HAP-1 (cell line): Measurements from ENCODE around the gene BNC2.
A peak's percentile ranks its signal among the peaks of the same experiment; 100 is the strongest.

Experiments
- DNase-seq, 2 experiments: peaks; one replicate each; pipeline ENCODE4 v3.0.0-alpha.2; 2016 to 2020; ENCODE audit warnings: low spot score in 2 of 2
- H3K27me3 ChIP-seq: fragments of 250-450 bp; sonication (Bioruptor Pico); 2 replicates; pipeline ENCODE4 v1.5.1; 2020; ENCODE audit warnings: low read depth, mild to moderate bottlenecking, moderate library complexity
- H3K36me3 ChIP-seq: fragments of 250-450 bp; sonication (Bioruptor Pico); replicated peaks from 2 replicates; pipeline ENCODE4 v1.5.1; 2020; ENCODE audit warnings: mild to moderate bottlenecking
- H3K4me1 ChIP-seq: fragments of 250-450 bp; sonication (Bioruptor Pico); 2 replicates; pipeline ENCODE4 v1.5.1; 2020; ENCODE audit warnings: mild to moderate bottlenecking
- H3K4me3 ChIP-seq: fragments of 250-450 bp; sonication (Bioruptor Pico); 2 replicates; pipeline ENCODE4 v1.5.1; 2020; ENCODE audit warnings: mild to moderate bottlenecking, moderate library complexity
- H3K9me3 ChIP-seq: fragments of 250-450 bp; sonication (Bioruptor Pico); 2 replicates; pipeline ENCODE4 v1.5.1; 2020; ENCODE audit warnings: mild to moderate bottlenecking, moderate library complexity
- in situ Hi-C: fragments of 300-500 bp; cut with MboI; formaldehyde crosslinking; loops from 3 replicates; pipeline ENCODE4 v1.14.3; 2020; ENCODE audit warnings: low sequenced_read_pairs, inconsistent platforms, mixed read lengths

Gene BNC2

DNA sequence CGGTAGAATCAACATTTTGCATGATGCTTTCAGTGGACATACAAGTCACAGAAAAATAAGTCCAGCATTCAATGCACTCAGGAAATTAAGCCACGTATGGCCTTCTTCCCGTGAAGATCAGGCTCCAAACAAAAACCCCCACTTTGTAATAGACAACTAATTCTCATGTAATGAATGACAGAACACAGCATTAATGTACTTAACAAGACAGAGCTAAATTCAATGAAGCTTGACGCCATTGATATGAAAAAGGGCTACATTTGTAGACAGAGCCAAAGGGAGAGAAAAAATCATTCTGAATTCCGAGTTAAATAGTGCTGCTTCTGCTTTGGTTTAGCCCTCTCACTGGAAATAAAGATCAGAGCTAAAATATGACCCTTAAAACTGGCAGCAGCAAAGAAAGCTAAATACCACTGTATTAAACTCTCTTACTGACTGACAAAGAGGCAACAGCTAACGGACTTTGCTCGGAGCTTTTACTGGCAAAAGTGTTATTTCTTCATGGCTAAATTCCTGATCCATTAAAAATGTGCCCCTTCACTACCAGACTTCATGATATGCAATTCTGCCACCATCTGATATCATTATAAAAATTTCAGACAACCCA lies 250.5 kb downstream of the BNC2 start:
- DNase-seq, result peak; percentile 15 to 58
- Histone ChIP-seq H3K36me3 (no peaks in the 10 kb centered on the region), H3K4me3 (no peak overlapping the region), H3K9me3 (no peaks in the 10 kb centered on the region), H3K4me1 (peaks cover 25% of the 10 kb centered on the region), H3K27me3 (no peaks in the 10 kb centered on the region)
- in situ Hi-C loops, result no loop called here

DNA sequence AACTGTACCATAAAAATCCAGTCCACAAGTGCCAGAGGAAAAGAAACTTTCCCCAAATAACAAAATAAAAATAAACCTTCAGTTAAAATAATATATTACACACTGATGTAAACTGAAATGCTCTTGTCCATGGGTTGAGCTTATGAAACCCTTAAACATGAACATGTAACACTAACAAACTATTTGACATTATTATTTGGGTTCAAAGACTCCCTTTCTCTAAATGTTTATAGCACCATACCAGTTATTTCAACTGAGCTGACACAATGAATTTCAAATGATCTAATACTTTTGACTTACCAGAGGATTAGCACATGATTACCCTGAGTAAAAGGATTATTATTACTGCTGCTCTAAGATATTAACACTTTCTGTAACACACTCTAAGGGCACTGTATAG lies 251.1 kb downstream of the BNC2 start:
- no peaks in the 10 kb centered on the region for H3K9me3 ChIP-seq
- in situ Hi-C loops, result no loop called here
- no peaks in the 10 kb centered on the region for H3K27me3 ChIP-seq
- DNase-seq, result peak in 1 of 2 experiments; percentile 15
- no peaks in the 10 kb centered on the region for H3K36me3 ChIP-seq
- H3K4me1 ChIP-seq, result peaks cover 26% of the 10 kb centered on the region
- H3K4me3 ChIP-seq, result no peak overlapping the region

DNA sequence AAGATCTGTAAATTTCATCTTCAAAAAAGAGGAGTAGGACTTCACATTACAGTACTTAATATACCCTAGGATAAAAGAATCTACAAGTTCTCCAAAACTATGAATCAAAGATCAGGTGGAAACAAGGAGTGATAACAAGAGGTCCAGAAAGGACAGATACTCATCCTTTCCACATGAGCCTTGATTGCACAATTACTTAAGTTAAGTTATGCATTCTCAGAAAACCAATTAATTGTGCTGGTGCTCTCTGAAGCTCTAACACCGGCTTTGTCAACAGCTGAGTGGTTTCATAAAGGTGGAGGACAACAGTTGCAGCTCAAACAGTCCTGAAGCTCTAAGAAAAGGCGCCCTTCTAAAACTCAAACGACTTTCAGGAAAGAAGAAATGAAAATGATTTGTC lies 251.9 kb downstream of the BNC2 start:
- in situ Hi-C loops, result no loop called here
- H3K36me3 ChIP-seq, result no peaks in the 10 kb centered on the region
- no peak for DNase-seq
- H3K27me3 ChIP-seq, result no peaks in the 10 kb centered on the region
- no peaks in the 10 kb centered on the region for H3K9me3 ChIP-seq
- H3K4me3 ChIP-seq, result no peak overlapping the region
- H3K4me1 ChIP-seq, result peaks cover 26% of the 10 kb centered on the region

DNA sequence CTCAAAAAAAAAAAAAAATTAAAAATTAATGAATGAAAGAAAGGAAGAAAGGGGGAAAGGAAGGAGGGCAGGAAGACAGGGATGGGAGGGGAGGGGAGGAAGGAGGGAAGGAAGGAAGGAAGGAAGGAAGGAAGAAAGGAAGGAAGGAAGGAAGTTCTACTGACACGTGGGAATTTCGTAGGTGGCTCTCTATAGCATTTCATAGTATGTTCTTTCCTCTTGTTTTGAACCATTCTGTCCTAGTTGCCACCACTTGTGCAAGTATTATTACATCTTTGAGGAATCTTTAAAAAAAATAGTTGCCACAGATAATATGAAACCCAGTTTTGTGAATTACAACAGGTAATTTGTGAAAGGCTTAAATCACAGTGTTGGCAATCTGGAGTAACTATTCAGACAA lies 253.8 kb downstream of the BNC2 start:
- Histone ChIP-seq H3K4me3 (no peak overlapping the region), H3K27me3 (no peaks in the 10 kb centered on the region), H3K9me3 (no peaks in the 10 kb centered on the region), H3K36me3 (no peaks in the 10 kb centered on the region), H3K4me1 (peaks cover 30% of the 10 kb centered on the region)
- in situ Hi-C loops, result no loop called here
- no peak for DNase-seq

DNA sequence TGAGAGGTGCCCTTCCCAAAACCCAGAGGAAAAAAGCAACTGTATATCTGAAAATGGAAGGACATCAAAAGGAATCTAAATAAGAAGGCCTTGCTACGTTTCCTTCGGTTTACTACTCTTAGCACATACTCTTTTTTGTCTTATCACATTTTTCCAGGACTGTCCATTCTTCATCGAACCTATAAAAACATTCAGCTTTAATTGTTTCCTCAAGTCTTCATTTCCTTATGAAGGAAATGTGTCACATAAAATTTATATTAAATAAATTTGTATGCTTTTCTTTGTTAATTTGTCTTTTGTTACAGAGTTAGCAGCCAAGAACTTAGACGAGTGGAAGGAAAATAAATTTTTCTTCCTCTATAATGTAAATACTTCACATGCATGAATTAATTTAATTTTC lies 255.0 kb downstream of the BNC2 start:
- H3K4me1 ChIP-seq, result peaks cover 32% of the 10 kb centered on the region
- in situ Hi-C loops, result no loop called here
- no peaks in the 10 kb centered on the region for H3K27me3 ChIP-seq
- no peak overlapping the region for H3K4me3 ChIP-seq
- no peaks in the 10 kb centered on the region for H3K9me3 ChIP-seq
- peak in 1 of 2 experiments; percentile 52 for DNase-seq
- H3K36me3 ChIP-seq, result no peaks in the 10 kb centered on the region

DNA sequence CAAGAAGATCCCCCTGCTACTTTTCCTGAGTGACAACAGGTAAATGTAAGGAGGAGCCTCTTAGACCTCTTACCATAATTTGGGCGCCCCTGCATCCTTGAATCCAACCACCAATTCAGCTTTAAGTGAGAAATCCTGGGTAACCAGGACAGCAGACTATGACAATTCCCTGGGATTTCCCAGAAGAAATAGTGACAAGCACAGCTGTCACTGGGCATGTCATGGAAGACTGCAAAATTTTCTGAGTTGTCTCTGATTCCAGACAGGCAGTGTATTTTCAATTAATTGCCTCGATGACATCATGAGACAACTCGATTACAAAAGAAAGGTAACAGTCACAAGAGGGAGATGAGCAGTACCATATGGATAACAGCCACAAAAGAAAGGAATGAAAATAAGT lies 256.9 kb downstream of the BNC2 start:
- Histone ChIP-seq H3K36me3 (no peaks in the 10 kb centered on the region), H3K4me1 (peaks cover 20% of the 10 kb centered on the region), H3K4me3 (no peak overlapping the region), H3K9me3 (no peaks in the 10 kb centered on the region), H3K27me3 (no peaks in the 10 kb centered on the region)
- no peak for DNase-seq
- in situ Hi-C loops, result no loop called here

DNA sequence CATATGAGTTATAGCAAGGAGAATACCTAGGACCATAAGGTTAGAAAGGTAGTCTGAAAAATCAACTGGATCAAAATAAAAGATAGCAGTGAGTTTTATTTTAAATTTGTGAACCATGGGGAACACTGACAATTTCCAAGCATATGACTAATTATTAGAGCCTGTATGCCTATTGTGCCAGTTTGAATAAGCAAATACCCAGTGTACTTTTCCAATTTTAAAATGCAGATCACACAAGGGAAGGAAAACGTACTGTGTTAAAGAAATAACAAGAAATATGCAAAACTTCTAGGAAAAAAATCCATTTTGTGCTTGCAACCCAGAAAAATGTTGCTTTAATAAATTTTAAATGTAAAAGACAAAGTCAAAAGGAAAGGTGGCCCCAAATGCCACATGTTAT lies 257.4 kb downstream of the BNC2 start:
- no peak for DNase-seq
- Histone ChIP-seq H3K27me3 (no peaks in the 10 kb centered on the region), H3K4me3 (no peak overlapping the region), H3K9me3 (no peaks in the 10 kb centered on the region), H3K36me3 (no peaks in the 10 kb centered on the region), H3K4me1 (peaks cover 20% of the 10 kb centered on the region)
- in situ Hi-C loops, result no loop called here

DNA sequence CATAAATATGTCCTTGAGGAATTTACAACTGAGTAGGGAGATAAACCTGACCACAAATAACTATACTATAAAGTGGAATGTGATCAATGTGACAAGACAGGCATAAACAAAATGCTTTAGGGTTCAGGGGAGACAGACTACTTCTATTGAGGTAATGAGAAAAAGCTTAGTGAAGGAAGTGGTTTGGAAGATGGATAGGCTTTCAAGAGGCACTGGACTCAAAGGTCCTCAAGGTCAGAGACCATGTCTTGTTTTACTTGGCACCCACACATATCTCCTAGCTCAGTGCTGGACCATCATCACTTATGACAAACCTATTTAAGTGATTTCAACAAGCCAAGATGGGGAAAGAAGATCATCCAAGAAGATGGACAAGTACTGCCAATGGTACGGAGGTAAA lies 257.8 kb downstream of the BNC2 start:
- H3K27me3 ChIP-seq, result no peaks in the 10 kb centered on the region
- no peak for DNase-seq
- in situ Hi-C loops, result no loop called here
- H3K9me3 ChIP-seq, result no peaks in the 10 kb centered on the region
- H3K4me3 ChIP-seq, result no peak overlapping the region
- H3K36me3 ChIP-seq, result no peaks in the 10 kb centered on the region
- peaks cover 20% of the 10 kb centered on the region for H3K4me1 ChIP-seq

DNA sequence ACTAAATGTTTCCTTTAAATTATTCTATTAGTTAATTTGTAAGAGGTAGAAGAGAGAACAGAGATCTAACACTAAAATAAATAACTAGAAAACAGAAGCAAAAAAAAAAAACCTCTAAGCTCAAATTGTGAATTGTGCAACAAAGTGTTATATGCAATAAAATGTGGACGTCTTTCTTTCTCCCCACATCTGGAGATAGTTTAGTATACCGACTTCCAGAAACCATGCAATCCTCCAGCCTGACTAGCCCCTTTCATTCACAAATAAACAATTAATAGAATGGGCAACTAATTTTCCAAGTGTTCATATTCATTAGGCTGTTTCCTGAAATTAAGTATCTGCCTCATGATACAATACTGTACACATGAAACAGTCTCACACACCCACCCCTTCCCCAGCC lies 258.5 kb downstream of the BNC2 start:
- H3K4me1 ChIP-seq, result peaks cover 20% of the 10 kb centered on the region
- H3K4me3 ChIP-seq, result no peak overlapping the region
- no peak for DNase-seq
- in situ Hi-C loops, result no loop called here
- H3K27me3 ChIP-seq, result no peaks in the 10 kb centered on the region
- H3K36me3 ChIP-seq, result no peaks in the 10 kb centered on the region
- H3K9me3 ChIP-seq, result no peaks in the 10 kb centered on the region

DNA sequence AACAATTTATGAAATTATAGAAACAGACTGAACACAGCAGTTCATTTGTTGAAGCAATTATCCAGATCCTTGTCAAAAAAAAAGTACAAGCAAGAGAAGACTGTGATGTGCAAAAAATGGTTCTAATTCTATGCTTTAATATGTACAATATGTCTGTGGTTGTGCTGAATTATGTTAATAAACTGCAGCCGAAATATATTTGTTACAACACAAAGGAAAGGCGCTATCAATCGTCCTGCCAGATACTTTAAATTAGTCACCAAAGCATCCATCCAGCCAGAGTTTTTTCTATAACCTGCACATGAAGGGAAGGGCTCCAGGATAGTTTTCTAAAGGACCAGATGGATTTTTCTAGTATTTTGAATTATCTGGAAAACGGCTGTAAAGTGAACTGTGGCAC lies 259.5 kb downstream of the BNC2 start:
- Histone ChIP-seq H3K4me3 (no peak overlapping the region), H3K27me3 (no peaks in the 10 kb centered on the region), H3K36me3 (no peaks in the 10 kb centered on the region), H3K4me1 (peaks cover 19% of the 10 kb centered on the region), H3K9me3 (no peaks in the 10 kb centered on the region)
- in situ Hi-C loops, result no loop called here
- DNase-seq, result no peak

DNA sequence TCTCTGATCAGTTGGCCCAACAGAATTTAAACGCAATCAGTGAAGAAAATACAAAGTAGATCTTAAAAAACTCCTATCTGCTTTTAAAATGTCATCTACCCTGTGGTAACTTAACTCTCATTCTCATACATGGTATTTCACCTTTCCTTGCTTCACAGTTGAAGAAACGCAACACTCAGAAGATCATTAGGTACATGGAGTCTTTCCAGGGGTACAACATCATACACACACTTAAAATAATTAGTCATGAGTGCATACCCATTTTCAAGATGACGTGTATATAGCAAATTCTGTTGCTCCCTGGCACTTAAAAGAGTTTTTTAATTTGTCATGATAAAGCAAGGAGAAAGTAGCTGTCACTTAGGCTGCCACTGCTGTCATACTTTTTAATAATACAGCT lies 259.9 kb downstream of the BNC2 start:
- H3K4me3 ChIP-seq, result no peak overlapping the region
- in situ Hi-C loops, result no loop called here
- H3K4me1 ChIP-seq, result peaks cover 15% of the 10 kb centered on the region
- H3K27me3 ChIP-seq, result no peaks in the 10 kb centered on the region
- H3K9me3 ChIP-seq, result no peaks in the 10 kb centered on the region
- H3K36me3 ChIP-seq, result no peaks in the 10 kb centered on the region
- no peak for DNase-seq

DNA sequence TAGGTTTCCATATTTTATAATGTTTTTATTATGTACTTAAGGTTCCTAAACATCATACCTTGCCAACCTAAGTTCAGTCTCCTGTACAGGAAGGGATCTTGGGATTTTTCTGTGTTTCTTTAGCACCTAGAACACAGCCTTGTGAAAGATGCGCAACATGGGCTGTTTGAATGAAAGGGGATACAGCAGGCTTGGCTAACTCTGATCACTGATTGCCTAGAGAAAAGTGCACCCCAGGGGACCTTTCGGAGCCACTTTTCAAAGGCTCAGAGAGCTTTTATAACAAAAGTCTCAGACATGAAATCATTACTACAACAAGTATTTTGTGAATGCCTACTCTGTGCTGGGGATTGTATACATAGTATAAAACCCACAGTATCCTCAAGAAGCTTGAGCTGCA lies 261.6 kb downstream of the BNC2 start:
- Histone ChIP-seq H3K9me3 (no peaks in the 10 kb centered on the region), H3K4me1 (peaks cover 16% of the 10 kb centered on the region), H3K36me3 (no peaks in the 10 kb centered on the region), H3K4me3 (no peak overlapping the region), H3K27me3 (no peaks in the 10 kb centered on the region)
- in situ Hi-C loops, result no loop called here
- DNase-seq, result no peak

DNA sequence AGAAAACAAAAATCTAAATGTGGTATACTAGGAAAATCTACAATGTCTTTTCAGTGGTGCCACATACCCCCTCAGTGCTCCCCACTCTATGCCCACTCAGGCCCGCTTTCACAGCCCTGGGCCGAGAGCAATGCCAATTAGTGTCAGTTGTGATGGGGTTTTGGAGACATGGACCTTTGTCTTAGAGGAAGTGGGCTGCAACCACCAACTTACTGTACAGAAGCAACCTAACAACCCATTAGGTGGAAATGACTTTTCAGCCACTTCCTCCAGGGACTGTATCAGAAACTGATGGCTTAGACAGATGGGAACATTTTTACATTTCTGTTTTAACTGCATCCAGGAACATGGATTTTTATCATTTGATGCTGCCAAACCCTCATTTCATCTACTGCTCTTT lies 268.0 kb downstream of the BNC2 start:
- Histone ChIP-seq H3K4me1 (peaks cover 21% of the 10 kb centered on the region), H3K4me3 (no peak overlapping the region), H3K9me3 (no peaks in the 10 kb centered on the region), H3K36me3 (no peaks in the 10 kb centered on the region), H3K27me3 (no peaks in the 10 kb centered on the region)
- DNase-seq, result no peak
- in situ Hi-C loops, result no loop called here

DNA sequence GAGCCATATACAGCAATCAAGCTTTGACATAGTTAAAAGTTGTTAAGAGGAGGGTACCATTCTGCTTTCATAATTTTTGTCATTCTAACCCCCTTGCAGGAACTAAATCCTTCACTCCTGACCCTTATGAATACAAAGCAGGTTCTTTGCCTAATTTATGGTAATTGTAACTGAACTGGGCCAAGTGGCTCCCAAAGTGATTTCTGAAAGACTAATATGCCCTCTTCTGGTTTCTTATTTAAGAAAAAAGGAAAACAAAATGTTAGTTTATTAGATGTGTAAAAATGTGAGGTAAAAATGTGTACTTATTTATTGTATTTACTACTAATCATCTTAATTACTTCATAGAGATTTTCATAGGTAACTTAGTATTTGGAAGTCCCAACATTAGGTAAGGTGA lies 268.5 kb downstream of the BNC2 start:
- Histone ChIP-seq H3K9me3 (no peaks in the 10 kb centered on the region), H3K36me3 (no peaks in the 10 kb centered on the region), H3K4me1 (peaks cover 26% of the 10 kb centered on the region), H3K27me3 (no peaks in the 10 kb centered on the region), H3K4me3 (no peak overlapping the region)
- in situ Hi-C loops, result no loop called here
- DNase-seq, result no peak

DNA sequence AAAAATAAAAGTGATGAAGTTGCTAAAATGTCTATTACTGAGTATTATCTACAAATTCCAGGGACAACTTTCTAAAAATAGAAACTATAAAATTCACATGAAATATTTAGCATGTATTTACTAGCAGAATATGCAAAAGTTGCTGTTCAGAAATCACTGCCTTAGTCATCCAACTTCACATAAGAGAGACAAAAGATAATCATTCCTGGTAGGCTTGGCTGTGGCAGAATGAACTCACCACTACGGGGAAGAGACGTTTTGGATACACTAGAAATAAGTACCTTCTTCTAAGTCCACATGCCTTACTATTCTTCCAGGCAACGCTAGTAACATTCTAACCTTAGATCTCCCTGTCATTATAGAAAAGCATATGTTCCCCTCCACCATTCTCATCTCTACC lies 272.2 kb downstream of the BNC2 start:
- in situ Hi-C loops, result no loop called here
- H3K27me3 ChIP-seq, result no peaks in the 10 kb centered on the region
- DNase-seq, result no peak
- no peak overlapping the region for H3K4me3 ChIP-seq
- H3K36me3 ChIP-seq, result no peaks in the 10 kb centered on the region
- no peaks in the 10 kb centered on the region for H3K9me3 ChIP-seq
- H3K4me1 ChIP-seq, result peaks cover 28% of the 10 kb centered on the region
